CD4-positive, alpha-beta T cell (primary cell): ENCODE measurements around the gene FAM32A. TPM values are rescaled to one million over a fixed set of nuclear protein-coding genes. Genes with fewer than 3 reads are reported as not detected.

Source experiments
- ATAC-seq: fragments of 200-7000 bp; cut with Tn5 transposase; one replicate; pipeline ENCODE4 v1.10.0; 2022; ENCODE audit warnings: mild to moderate bottlenecking; ENCODE audit not compliant: poor library complexity
- CTCF ChIA-PET: fragments of 350-600 bp; sonication (Branson Sonifier 250); formaldehyde crosslinking; loops from one replicate; lab custom pipeline; 2021; ENCODE audit warnings: antibody characterized with exemption, inconsistent platforms; lab: Charles Lee
- POLR2A ChIA-PET: fragments of 350-600 bp; sonication (Branson Sonifier 250); formaldehyde crosslinking; loops from one replicate; lab custom pipeline; 2021; ENCODE audit warnings: antibody characterized with exemption, inconsistent platforms; lab: Charles Lee
- DNase-seq, 14 experiments: peaks; one replicate each; pipeline ENCODE4 v3.0.0-alpha.2; 2013 to 2020; ENCODE audit warnings: mixed read lengths in 2 of 14
- H3K27ac ChIP-seq, 2 donors: one replicate each; pipeline versions ENCODE4 v1.5.1 to v1.7.0; 2013; ENCODE audit warnings: low read length in 2 of 2, low read depth in 1 of 2, mild to moderate bottlenecking in 1 of 2
- H3K27me3 ChIP-seq, 2 experiments: 1 replicate in 1 of 2; 2 replicates in 1 of 2; pipeline versions ENCODE4 v1.6.1 to v1.7.0; 2013; ENCODE audit warnings: low read length in 2 of 2, control low read depth in 1 of 2, mild to moderate bottlenecking in 1 of 2, moderate library complexity in 1 of 2; ENCODE audit not compliant: insufficient read depth in 2 of 2, control insufficient read depth in 1 of 2
- H3K36me3 ChIP-seq: one replicate; pipeline ENCODE4 v1.6.1; 2013; ENCODE audit warnings: low read length, control low read depth; ENCODE audit not compliant: insufficient read depth
- H3K4me1 ChIP-seq: one replicate; pipeline ENCODE4 v1.6.1; 2013; ENCODE audit warnings: low read length, control low read depth; ENCODE audit not compliant: insufficient read depth
- H3K4me3 ChIP-seq: one replicate; pipeline ENCODE4 v1.5.1; 2013; ENCODE audit warnings: mild to moderate bottlenecking, low read length, moderate library complexity
- H3K9me3 ChIP-seq, 2 experiments: 1 replicate in 1 of 2; 2 replicates in 1 of 2; pipeline versions ENCODE4 v1.6.1 to v1.7.0; 2013; ENCODE audit warnings: low read length in 2 of 2, mild to moderate bottlenecking in 2 of 2, control low read depth in 1 of 2, moderate library complexity in 1 of 2; ENCODE audit not compliant: control insufficient read depth in 1 of 2, insufficient read depth in 1 of 2
- H3K27ac Mint-ChIP-seq: one replicate; pipeline ENCODE4 v1.8.0; 2020; ENCODE audit warnings: mixed read lengths
- H3K27me3 Mint-ChIP-seq: one replicate; pipeline ENCODE4 v1.8.0; 2021; ENCODE audit warnings: mixed read lengths
- H3K36me3 Mint-ChIP-seq: one replicate; pipeline ENCODE4 v1.8.0; 2021; ENCODE audit warnings: low read depth, mixed read lengths
- H3K4me1 Mint-ChIP-seq: one replicate; pipeline ENCODE4 v1.8.0; 2021; ENCODE audit warnings: low read depth, mixed read lengths
- H3K4me3 Mint-ChIP-seq: one replicate; pipeline ENCODE4 v1.8.0; 2020; ENCODE audit warnings: mild to moderate bottlenecking, mixed read lengths
- H3K9me3 Mint-ChIP-seq: one replicate; pipeline ENCODE4 v1.8.0; 2020; ENCODE audit warnings: mixed read lengths
- CTCF ChIP-seq: fragments of 200-600 bp; IDR thresholded peaks from one replicate; pipeline ENCODE4 v1.8.0; 2022; ENCODE audit warnings: antibody characterized with exemption, mild to moderate bottlenecking
- intact Hi-C, 2 experiments: fragments of 100-400 bp; cut with DNase I in 1 of 2; cut with micrococcal nuclease in 1 of 2; formaldehyde crosslinking; loops; one replicate each; pipeline versions ENCODE4 v1.15.1 to v1.9.0; 2023 to 2025; cut with DNase I, micrococcal nuclease
- total RNA-seq, 174 experiments: library from RNA in 2 of 174; stranded (reverse) in 2 of 174; gene quantifications; one replicate each; pipeline ENCODE4 v1.2.3 and lab custom pipeline; 2021 to 2026

Gene FAM32A
- total RNA-seq, 2 experiments from 2014 or later: 44.5 to 50.3 TPM

GRCh38 chr19:16226878-16227836, 41.9 kb downstream of the FAM32A start:
- Histone ChIP-seq H3K4me1 (peaks cover 3% of the 10 kb centered on the region), H3K4me3 (no peak overlapping the region), H3K9me3 (peaks cover 7% of the 10 kb centered on the region in 2 experiments), H3K36me3 (peaks cover 85% of the 10 kb centered on the region), H3K27me3 (no peaks in the 10 kb centered on the region), H3K27ac (peak overlapping the region in 1 of 2 donors; percentile 18)
- Mint-ChIP-seq H3K4me1 (no peaks in the 10 kb centered on the region), H3K9me3 (no peaks in the 10 kb centered on the region), H3K27me3 (no peaks in the 10 kb centered on the region), H3K36me3 (peaks cover 71% of the 10 kb centered on the region), H3K4me3 (no peak overlapping the region), H3K27ac (no peak overlapping the region)
- intact Hi-C loops: no loop called here
- ChIA-PET CTCF (no interaction called here), POLR2A (no interaction called here)
- TF ChIP-seq CTCF: no peak
- ATAC-seq (no peak), DNase-seq (peak in 2 of 14 experiments; percentile 21 to 25)

GRCh38 chr19:16227837-16228636, 42.8 kb downstream of the FAM32A start:
- Histone ChIP-seq H3K36me3 (peaks cover 85% of the 10 kb centered on the region), H3K27me3 (no peaks in the 10 kb centered on the region), H3K9me3 (peaks cover 0 to 5% of the 10 kb centered on the region in 2 experiments), H3K4me3 (no peak overlapping the region), H3K4me1 (peaks cover 3% of the 10 kb centered on the region), H3K27ac (no peak overlapping the region)
- Mint-ChIP-seq H3K4me3 (no peak overlapping the region), H3K9me3 (no peaks in the 10 kb centered on the region), H3K4me1 (no peaks in the 10 kb centered on the region), H3K27me3 (no peaks in the 10 kb centered on the region), H3K36me3 (peaks cover 71% of the 10 kb centered on the region), H3K27ac (no peak overlapping the region)
- CTCF ChIA-PET: no interaction called here
- no peak for TF ChIP-seq CTCF
- POLR2A ChIA-PET: no interaction called here
- ATAC-seq: no peak
- DNase-seq: peak in 2 of 14 experiments; percentile 7 to 27
- intact Hi-C loops: no loop called here

DNA sequence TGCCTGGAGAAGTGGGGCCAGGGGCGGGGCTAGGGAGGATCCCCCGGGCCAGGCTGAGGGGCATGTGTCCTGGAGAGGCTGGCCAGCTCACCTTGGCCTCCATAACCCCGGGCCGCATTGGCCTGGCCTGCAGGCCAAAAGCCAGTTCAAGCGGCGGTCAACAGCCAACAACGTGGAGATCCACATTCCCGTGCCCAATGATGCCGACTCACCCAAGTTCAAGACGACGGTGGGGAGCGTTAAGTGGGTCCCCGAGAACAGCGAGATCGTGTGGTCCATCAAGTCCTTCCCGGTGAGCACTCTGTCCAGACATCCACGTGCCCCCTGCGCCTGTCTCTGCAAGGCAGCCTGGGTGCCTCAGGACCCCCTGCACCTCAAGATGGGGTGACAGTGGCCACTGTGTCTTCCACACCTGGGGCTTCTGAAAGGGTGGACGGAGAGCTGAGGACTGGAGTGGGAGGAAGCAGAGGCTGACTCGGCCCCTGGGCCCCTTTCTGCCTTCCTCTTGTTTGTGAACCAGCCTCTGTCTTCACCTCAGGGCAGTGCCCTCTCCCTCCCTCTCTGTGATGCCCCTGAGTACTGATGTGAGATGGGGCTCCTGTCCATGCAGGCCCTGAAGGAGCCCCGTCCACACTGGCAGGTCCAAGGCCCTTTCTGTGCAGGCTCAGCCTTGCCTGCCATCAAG, 43.6 kb downstream of the FAM32A start:
- peaks cover 68% of the 10 kb centered on the region for H3K36me3 Mint-ChIP-seq

More for the DNA sequence above, 43.6 kb downstream of the FAM32A start:
- CTCF ChIA-PET: no interaction called here
- no peak for ATAC-seq
- Mint-ChIP-seq H3K27ac (no peak overlapping the region), H3K4me1 (no peaks in the 10 kb centered on the region), H3K4me3 (no peak overlapping the region), H3K9me3 (no peaks in the 10 kb centered on the region), H3K27me3 (no peaks in the 10 kb centered on the region)
- Histone ChIP-seq H3K27ac (no peak overlapping the region), H3K4me3 (no peak overlapping the region), H3K9me3 (no peaks in the 10 kb centered on the region), H3K4me1 (peaks cover 3% of the 10 kb centered on the region), H3K27me3 (no peaks in the 10 kb centered on the region), H3K36me3 (peaks cover 85% of the 10 kb centered on the region)
- peak in 2 of 14 experiments; percentile 13 to 24 for DNase-seq
- no peak for TF ChIP-seq CTCF
- intact Hi-C loops: no loop called here
- POLR2A ChIA-PET: no interaction called here
